SK-N-SH treated with all-trans-retinoic acid at 6 μM for 48 hours (cell line): ENCODE measurements around the gene C7orf25.

ENCODE experiments used
- ATAC-seq: fragments of 200-7000 bp; cut with Tn5 transposase; 3 replicates; pipeline ENCODE4 v1.9.1; 2020; ENCODE audit warnings: mild to moderate bottlenecking, moderate library complexity
- ARNTL ChIP-seq: fragments of 450-650 bp; formaldehyde crosslinking; IDR thresholded peaks from 2 replicates; pipeline ENCODE4 v1.5.0; 2020; ENCODE audit warnings: low read depth, mild to moderate bottlenecking, moderate library complexity, borderline replicate concordance
- BACH2 ChIP-seq: fragments of 250-450 bp; sonication (Bioruptor Pico); IDR thresholded peaks from 2 replicates; pipeline ENCODE4 v1.9.0; 2021; ENCODE audit warnings: mild to moderate bottlenecking, borderline replicate concordance
- CSDC2 ChIP-seq: fragments of 250-450 bp; sonication (Bioruptor Pico); IDR thresholded peaks from 2 replicates; pipeline ENCODE4 v1.5.0; 2020; ENCODE audit warnings: mild to moderate bottlenecking, moderate library complexity
- ESRRG ChIP-seq: fragments of 250-450 bp; sonication (Bioruptor Pico); IDR thresholded peaks from 2 replicates; pipeline ENCODE4 v1.6.1; 2021; ENCODE audit warnings: mild to moderate bottlenecking
- ISL1 ChIP-seq: fragments of 250-450 bp; sonication (Bioruptor Pico); IDR thresholded peaks from 2 replicates; pipeline ENCODE4 v2.1.2; 2022; ENCODE audit warnings: mild to moderate bottlenecking, moderate library complexity
- OSR1 ChIP-seq: fragments of 250-450 bp; sonication (Bioruptor Pico); IDR thresholded peaks from 2 replicates; pipeline ENCODE4 v1.8.0; 2022; ENCODE audit warnings: moderate library complexity, mild to moderate bottlenecking, inconsistent platforms
- PPARA ChIP-seq: fragments of 250-450 bp; sonication (Bioruptor Pico); IDR thresholded peaks from 2 replicates; pipeline ENCODE4 v1.5.0; 2020; ENCODE audit warnings: mild to moderate bottlenecking, borderline replicate concordance
- RARB ChIP-seq: fragments of 250-450 bp; sonication (Bioruptor Pico); IDR thresholded peaks from 2 replicates; pipeline ENCODE4 v1.8.0; 2021; ENCODE audit warnings: mild to moderate bottlenecking, moderate library complexity
- SNAI2 ChIP-seq: fragments of 250-450 bp; sonication (Bioruptor Pico); IDR thresholded peaks from 2 replicates; pipeline ENCODE4 v1.5.0; 2020; ENCODE audit warnings: mild to moderate bottlenecking, moderate library complexity
- TCF4 ChIP-seq: fragments of 250-450 bp; sonication (Bioruptor Pico); IDR thresholded peaks from 2 replicates; pipeline ENCODE4 v1.8.0; 2021; ENCODE audit warnings: mild to moderate bottlenecking, moderate library complexity, borderline replicate concordance
- TOX ChIP-seq: fragments of 250-450 bp; sonication (Bioruptor Pico); IDR thresholded peaks from 2 replicates; pipeline ENCODE4 v1.8.0; 2021; ENCODE audit warnings: mild to moderate bottlenecking, moderate library complexity, borderline replicate concordance
- ZC3H10 ChIP-seq: fragments of 250-450 bp; sonication (Bioruptor Pico); IDR thresholded peaks from 2 replicates; pipeline ENCODE4 v1.5.1; 2021; ENCODE audit warnings: mild to moderate bottlenecking, moderate library complexity
- ZFP3 ChIP-seq: fragments of 250-450 bp; sonication (Bioruptor Pico); IDR thresholded peaks from 2 replicates; pipeline ENCODE4 v1.5.0; 2020; ENCODE audit warnings: mild to moderate bottlenecking, moderate library complexity
- ZFP30 ChIP-seq: fragments of 450-650 bp; formaldehyde crosslinking; IDR thresholded peaks from 2 replicates; pipeline ENCODE4 v1.5.0; 2022; ENCODE audit warnings: mild to moderate bottlenecking, moderate library complexity
- ZNF565 ChIP-seq: fragments of 450-650 bp; formaldehyde crosslinking; conservative IDR thresholded peaks from 2 replicates; pipeline ENCODE4 v1.5.0; 2020; ENCODE audit warnings: low read depth, mild to moderate bottlenecking, moderate library complexity
- ZNF70 ChIP-seq: fragments of 450-650 bp; formaldehyde crosslinking; IDR thresholded peaks from 2 replicates; pipeline ENCODE4 v1.5.0; 2020; ENCODE audit warnings: mild to moderate bottlenecking, moderate library complexity
- ZNF8 ChIP-seq: fragments of 450-650 bp; formaldehyde crosslinking; IDR thresholded peaks from 2 replicates; pipeline ENCODE4 v1.5.0; 2020; ENCODE audit warnings: mild to moderate bottlenecking, moderate library complexity
- TF ChIP-seq, protein P1 (sequence below): fragments of 250-450 bp; sonication (Bioruptor Pico); IDR thresholded peaks from 2 replicates; pipeline ENCODE4 v1.5.1; 2020; ENCODE audit warnings: low read depth, mild to moderate bottlenecking, moderate library complexity
- TF ChIP-seq, protein P2 (sequence below): fragments of 250-450 bp; sonication (Bioruptor Pico); IDR thresholded peaks from 2 replicates; pipeline ENCODE4 v1.5.0; 2020; ENCODE audit warnings: mild to moderate bottlenecking, moderate library complexity
- TF ChIP-seq, protein P3 (sequence below): fragments of 250-450 bp; sonication (Bioruptor Pico); IDR thresholded peaks from 2 replicates; pipeline ENCODE4 v1.5.1; 2021; ENCODE audit warnings: mild to moderate bottlenecking, moderate library complexity
- TF ChIP-seq, protein P4 (sequence below): fragments of 250-450 bp; sonication (Bioruptor Pico); IDR thresholded peaks from 2 replicates; pipeline ENCODE4 v1.8.0; 2020; ENCODE audit warnings: mild to moderate bottlenecking, moderate library complexity, borderline replicate concordance
- TF ChIP-seq, protein P5 (sequence below): fragments of 250-450 bp; sonication (Bioruptor Pico); IDR thresholded peaks from 2 replicates; pipeline ENCODE4 v1.8.0; 2021; ENCODE audit warnings: low read depth, mild to moderate bottlenecking, moderate library complexity, borderline replicate concordance

Gene C7orf25

DNA sequence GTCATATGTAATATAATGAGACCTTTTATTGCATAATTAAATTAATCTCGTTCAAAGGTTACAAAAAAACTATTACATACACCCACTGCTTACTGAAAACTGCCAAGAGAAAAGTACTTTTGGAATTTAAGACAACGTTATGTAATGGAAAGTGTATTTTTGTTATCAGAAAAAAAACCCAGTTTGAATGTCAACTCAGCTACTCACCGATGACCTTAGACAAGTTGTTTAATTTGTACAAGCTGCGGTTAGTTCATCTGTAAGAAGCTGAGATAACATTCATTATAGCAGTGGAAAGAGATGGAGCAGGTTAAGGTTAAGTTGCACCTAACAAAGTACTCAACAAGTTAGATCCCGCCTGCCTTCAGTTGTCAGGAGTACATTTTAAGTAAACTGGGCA lies 19.0 kb upstream of the C7orf25 start:
- no peak for ATAC-seq
- TF ChIP-seq RARB (CRISPR knock-in tag) (no peak), ARNTL (CRISPR knock-in tag) (no peak), ZC3H10 (no peak), ISL1 (CRISPR knock-in tag) (no peak), OSR1 (CRISPR knock-in tag) (no peak), ZNF8 (CRISPR knock-in tag) (no peak), TCF4 (CRISPR knock-in tag) (no peak), PPARA (no peak), SNAI2 (CRISPR knock-in tag) (no peak), ZFP30 (CRISPR knock-in tag) (no peak), ZNF565 (CRISPR knock-in tag) (no peak), ZFP3 (CRISPR knock-in tag) (no peak)
- TF ChIP-seq, protein P1, sequence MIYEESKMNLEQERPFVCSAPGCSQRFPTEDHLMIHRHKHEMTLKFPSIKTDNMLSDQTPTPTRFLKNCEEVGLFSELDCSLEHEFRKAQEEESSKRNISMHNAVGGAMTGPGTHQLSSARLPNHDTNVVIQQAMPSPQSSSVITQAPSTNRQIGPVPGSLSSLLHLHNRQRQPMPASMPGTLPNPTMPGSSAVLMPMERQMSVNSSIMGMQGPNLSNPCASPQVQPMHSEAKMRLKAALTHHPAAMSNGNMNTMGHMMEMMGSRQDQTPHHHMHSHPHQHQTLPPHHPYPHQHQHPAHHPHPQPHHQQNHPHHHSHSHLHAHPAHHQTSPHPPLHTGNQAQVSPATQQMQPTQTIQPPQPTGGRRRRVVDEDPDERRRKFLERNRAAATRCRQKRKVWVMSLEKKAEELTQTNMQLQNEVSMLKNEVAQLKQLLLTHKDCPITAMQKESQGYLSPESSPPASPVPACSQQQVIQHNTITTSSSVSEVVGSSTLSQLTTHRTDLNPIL (CRISPR knock-in tag) = no peak
- TF ChIP-seq, protein P2, sequence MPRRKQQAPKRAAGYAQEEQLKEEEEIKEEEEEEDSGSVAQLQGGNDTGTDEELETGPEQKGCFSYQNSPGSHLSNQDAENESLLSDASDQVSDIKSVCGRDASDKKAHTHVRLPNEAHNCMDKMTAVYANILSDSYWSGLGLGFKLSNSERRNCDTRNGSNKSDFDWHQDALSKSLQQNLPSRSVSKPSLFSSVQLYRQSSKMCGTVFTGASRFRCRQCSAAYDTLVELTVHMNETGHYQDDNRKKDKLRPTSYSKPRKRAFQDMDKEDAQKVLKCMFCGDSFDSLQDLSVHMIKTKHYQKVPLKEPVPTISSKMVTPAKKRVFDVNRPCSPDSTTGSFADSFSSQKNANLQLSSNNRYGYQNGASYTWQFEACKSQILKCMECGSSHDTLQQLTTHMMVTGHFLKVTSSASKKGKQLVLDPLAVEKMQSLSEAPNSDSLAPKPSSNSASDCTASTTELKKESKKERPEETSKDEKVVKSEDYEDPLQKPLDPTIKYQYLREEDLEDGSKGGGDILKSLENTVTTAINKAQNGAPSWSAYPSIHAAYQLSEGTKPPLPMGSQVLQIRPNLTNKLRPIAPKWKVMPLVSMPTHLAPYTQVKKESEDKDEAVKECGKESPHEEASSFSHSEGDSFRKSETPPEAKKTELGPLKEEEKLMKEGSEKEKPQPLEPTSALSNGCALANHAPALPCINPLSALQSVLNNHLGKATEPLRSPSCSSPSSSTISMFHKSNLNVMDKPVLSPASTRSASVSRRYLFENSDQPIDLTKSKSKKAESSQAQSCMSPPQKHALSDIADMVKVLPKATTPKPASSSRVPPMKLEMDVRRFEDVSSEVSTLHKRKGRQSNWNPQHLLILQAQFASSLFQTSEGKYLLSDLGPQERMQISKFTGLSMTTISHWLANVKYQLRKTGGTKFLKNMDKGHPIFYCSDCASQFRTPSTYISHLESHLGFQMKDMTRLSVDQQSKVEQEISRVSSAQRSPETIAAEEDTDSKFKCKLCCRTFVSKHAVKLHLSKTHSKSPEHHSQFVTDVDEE (CRISPR knock-in tag) = no peak
- TF ChIP-seq, protein P3, sequence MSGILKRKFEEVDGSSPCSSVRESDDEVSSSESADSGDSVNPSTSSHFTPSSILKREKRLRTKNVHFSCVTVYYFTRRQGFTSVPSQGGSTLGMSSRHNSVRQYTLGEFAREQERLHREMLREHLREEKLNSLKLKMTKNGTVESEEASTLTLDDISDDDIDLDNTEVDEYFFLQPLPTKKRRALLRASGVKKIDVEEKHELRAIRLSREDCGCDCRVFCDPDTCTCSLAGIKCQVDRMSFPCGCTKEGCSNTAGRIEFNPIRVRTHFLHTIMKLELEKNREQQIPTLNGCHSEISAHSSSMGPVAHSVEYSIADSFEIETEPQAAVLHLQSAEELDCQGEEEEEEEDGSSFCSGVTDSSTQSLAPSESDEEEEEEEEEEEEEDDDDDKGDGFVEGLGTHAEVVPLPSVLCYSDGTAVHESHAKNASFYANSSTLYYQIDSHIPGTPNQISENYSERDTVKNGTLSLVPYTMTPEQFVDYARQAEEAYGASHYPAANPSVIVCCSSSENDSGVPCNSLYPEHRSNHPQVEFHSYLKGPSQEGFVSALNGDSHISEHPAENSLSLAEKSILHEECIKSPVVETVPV (CRISPR knock-in tag) = no peak
- TF ChIP-seq, protein P4, sequence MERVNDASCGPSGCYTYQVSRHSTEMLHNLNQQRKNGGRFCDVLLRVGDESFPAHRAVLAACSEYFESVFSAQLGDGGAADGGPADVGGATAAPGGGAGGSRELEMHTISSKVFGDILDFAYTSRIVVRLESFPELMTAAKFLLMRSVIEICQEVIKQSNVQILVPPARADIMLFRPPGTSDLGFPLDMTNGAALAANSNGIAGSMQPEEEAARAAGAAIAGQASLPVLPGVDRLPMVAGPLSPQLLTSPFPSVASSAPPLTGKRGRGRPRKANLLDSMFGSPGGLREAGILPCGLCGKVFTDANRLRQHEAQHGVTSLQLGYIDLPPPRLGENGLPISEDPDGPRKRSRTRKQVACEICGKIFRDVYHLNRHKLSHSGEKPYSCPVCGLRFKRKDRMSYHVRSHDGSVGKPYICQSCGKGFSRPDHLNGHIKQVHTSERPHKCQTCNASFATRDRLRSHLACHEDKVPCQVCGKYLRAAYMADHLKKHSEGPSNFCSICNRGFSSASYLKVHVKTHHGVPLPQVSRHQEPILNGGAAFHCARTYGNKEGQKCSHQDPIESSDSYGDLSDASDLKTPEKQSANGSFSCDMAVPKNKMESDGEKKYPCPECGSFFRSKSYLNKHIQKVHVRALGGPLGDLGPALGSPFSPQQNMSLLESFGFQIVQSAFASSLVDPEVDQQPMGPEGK (CRISPR knock-in tag) = no peak

DNA sequence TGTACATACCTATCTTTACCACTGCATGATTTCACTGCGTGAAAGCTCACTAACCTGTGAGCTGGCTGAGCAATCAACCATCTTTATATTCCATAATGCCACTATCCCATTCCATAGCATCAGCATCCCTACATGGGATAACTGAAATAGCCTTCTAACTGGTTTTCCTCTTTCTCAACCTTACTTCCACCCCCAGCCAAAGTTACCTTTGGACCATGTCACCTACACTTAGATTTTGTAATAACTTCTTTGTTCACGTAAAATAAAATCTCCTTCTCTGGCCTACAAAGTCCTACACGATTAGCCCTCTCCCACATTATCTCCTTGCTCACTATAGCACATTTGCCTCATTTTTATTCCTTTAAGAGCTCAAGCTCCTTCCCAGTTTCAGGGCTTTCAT lies 17.6 kb upstream of the C7orf25 start:
- TF ChIP-seq ZFP3 (CRISPR knock-in tag) (no peak), ZNF565 (CRISPR knock-in tag) (no peak), ZC3H10 (no peak)

DNA sequence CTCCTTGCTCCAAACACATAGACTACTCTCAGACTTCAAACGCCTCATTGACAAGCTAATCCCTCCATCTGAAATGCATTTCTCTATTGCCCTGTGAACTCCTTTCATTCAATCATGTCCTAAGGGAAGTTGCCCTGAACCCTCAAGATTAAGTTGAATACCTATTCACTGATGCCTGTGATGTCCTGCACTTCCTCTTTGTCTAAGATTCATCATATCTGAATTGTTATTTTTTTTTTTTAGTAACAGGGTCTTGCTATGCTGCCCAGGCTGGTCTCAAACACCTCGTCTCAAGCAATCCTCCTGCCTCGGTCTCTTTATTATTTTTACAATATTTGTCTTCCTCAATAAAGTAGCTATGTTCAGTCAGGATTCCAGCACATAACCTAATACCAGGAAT lies 16.9 kb upstream of the C7orf25 start:
- no peak for ATAC-seq
- no peak for TF ChIP-seq ZNF565 (CRISPR knock-in tag)
- TF ChIP-seq OSR1 (CRISPR knock-in tag) = no peak
- TF ChIP-seq ZFP3 (CRISPR knock-in tag) = no peak
- TF ChIP-seq BACH2 (CRISPR knock-in tag) = no peak
- no peak for TF ChIP-seq CSDC2 (CRISPR knock-in tag)
- TF ChIP-seq ESRRG = no peak
- TF ChIP-seq TCF4 (CRISPR knock-in tag) = no peak
- no peak for TF ChIP-seq ZC3H10
- no peak for TF ChIP-seq ZFP30 (CRISPR knock-in tag)
- TF ChIP-seq, protein P2 (CRISPR knock-in tag) = no peak
- no peak for TF ChIP-seq TOX (CRISPR knock-in tag)
- TF ChIP-seq RARB (CRISPR knock-in tag) = no peak
- TF ChIP-seq, protein P5, sequence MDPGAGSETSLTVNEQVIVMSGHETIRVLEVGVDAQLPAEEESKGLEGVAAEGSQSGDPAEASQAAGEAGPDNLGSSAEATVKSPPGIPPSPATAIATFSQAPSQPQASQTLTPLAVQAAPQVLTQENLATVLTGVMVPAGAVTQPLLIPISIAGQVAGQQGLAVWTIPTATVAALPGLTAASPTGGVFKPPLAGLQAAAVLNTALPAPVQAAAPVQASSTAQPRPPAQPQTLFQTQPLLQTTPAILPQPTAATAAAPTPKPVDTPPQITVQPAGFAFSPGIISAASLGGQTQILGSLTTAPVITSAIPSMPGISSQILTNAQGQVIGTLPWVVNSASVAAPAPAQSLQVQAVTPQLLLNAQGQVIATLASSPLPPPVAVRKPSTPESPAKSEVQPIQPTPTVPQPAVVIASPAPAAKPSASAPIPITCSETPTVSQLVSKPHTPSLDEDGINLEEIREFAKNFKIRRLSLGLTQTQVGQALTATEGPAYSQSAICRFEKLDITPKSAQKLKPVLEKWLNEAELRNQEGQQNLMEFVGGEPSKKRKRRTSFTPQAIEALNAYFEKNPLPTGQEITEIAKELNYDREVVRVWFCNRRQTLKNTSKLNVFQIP = no peak
- no peak for TF ChIP-seq ZNF8 (CRISPR knock-in tag)
- TF ChIP-seq ISL1 (CRISPR knock-in tag) = no peak
- no peak for TF ChIP-seq PPARA
- TF ChIP-seq, protein P1 (CRISPR knock-in tag) = no peak
- TF ChIP-seq, protein P3 (CRISPR knock-in tag) = no peak
- no peak for TF ChIP-seq ZNF70 (CRISPR knock-in tag)

More for the DNA sequence above, 17.6 kb upstream of the C7orf25 start:
- ATAC-seq = no peak
